IMR-90 (cell line): Measurements from ENCODE around the gene BCO2. TPM values are rescaled to one million over a fixed set of nuclear protein-coding genes. Genes with fewer than 3 reads are reported as not detected.

Source experiments
- ATAC-seq: fragments of 200-7000 bp; cut with Tn5 transposase; 2 replicates; pipeline ENCODE4 v1.9.1; 2020; ENCODE audit warnings: low read depth, mild to moderate bottlenecking, moderate library complexity
- BruUV-seq: library from RNA; stranded (reverse); fragments of 400-500 nt; replicated peaks from 2 replicates; lab custom pipeline; 2021; lab: Mats Ljungman, UMichigan
- CTCF ChIA-PET: fragments of 300-600 bp; formaldehyde crosslinking; extraction: SDS; loops from one replicate; lab custom pipeline; 2021; ENCODE audit warnings: antibody characterized with exemption; lab: Yijun Ruan, JAX
- POLR2A ChIA-PET: fragments of 300-600 bp; sonication (Branson Sonifier 250); formaldehyde crosslinking; loops from one replicate; lab custom pipeline; 2022; ENCODE audit warnings: antibody characterized with exemption; ENCODE audit not compliant: unreplicated experiment; lab: Charles Lee
- DNase-seq: peaks from one replicate; pipeline ENCODE4 v3.0.0; 2013
- H2AFZ ChIP-seq: replicated peaks from 2 replicates; pipeline ENCODE3; 2013; ENCODE audit warnings: low read length, mild to moderate bottlenecking; ENCODE audit not compliant: poor library complexity
- H2AK5ac ChIP-seq: 2 replicates; pipeline ENCODE4 v1.6.1; 2013; ENCODE audit warnings: low read depth, low read length, inconsistent platforms
- H2AK9ac ChIP-seq: replicated peaks from 2 replicates; pipeline ENCODE3; 2013; ENCODE audit warnings: mild to moderate bottlenecking, low read depth, low read length, moderate library complexity; ENCODE audit not compliant: poor library complexity
- H2BK120ac ChIP-seq: 2 replicates; pipeline ENCODE4 v1.6.1; 2013; ENCODE audit warnings: low read depth, low read length, inconsistent platforms
- H2BK15ac ChIP-seq: 3 replicates; pipeline ENCODE4 v1.6.1; 2013; ENCODE audit warnings: low read depth, low read length, inconsistent platforms
- H2BK20ac ChIP-seq: 2 replicates; pipeline ENCODE4 v1.6.1; 2013; ENCODE audit warnings: low read depth, mild to moderate bottlenecking, inconsistent platforms, low read length, moderate library complexity
- H2BK5ac ChIP-seq: 2 replicates; pipeline ENCODE4 v1.6.1; 2013; ENCODE audit warnings: mild to moderate bottlenecking, low read depth, low read length, inconsistent platforms; ENCODE audit not compliant: poor library complexity, severe bottlenecking
- H3K14ac ChIP-seq: replicated peaks from 2 replicates; pipeline ENCODE4 v1.6.1; 2013; ENCODE audit warnings: low read depth, low read length, inconsistent platforms
- H3K18ac ChIP-seq: 2 replicates; pipeline ENCODE4 v1.6.1; 2013; ENCODE audit warnings: low read depth, low read length, control low read depth
- H3K23ac ChIP-seq: 2 replicates; pipeline ENCODE4 v1.6.1; 2013; ENCODE audit warnings: low read depth, low read length, inconsistent platforms
- H3K27ac ChIP-seq: 2 replicates; pipeline ENCODE4 v1.5.1; 2013; ENCODE audit warnings: mild to moderate bottlenecking, control low read depth, low read length; ENCODE audit not compliant: insufficient read depth
- H3K27me3 ChIP-seq: 2 replicates; pipeline ENCODE4 v1.6.1; 2013; ENCODE audit warnings: low read length; ENCODE audit not compliant: control insufficient read depth, insufficient read depth
- H3K36me3 ChIP-seq: 2 replicates; pipeline ENCODE4 v1.6.1; 2013; ENCODE audit warnings: low read length, mixed read lengths; ENCODE audit not compliant: control insufficient read depth, insufficient read depth
- H3K4ac ChIP-seq: 2 replicates; pipeline ENCODE4 v1.6.1; 2013; ENCODE audit warnings: low read depth, low read length, inconsistent platforms
- H3K4me1 ChIP-seq: 2 replicates; pipeline ENCODE4 v1.6.1; 2013; ENCODE audit warnings: low read length, mixed read lengths; ENCODE audit not compliant: control insufficient read depth, insufficient read depth
- H3K4me2 ChIP-seq: 2 replicates; pipeline ENCODE4 v1.6.1; 2013; ENCODE audit warnings: low read depth, mild to moderate bottlenecking, control low read depth, low read length, moderate library complexity
- H3K4me3 ChIP-seq: 2 replicates; pipeline ENCODE4 v1.5.1; 2013; ENCODE audit warnings: low read depth, mild to moderate bottlenecking, control low read depth, low read length, moderate library complexity; ENCODE audit not compliant: insufficient read depth
- H3K56ac ChIP-seq: 2 replicates; pipeline ENCODE4 v1.6.1; 2013; ENCODE audit warnings: low read length, inconsistent platforms; ENCODE audit not compliant: insufficient read depth; ENCODE audit errors: extremely low read depth
- H3K79me1 ChIP-seq, 2 experiments: 2 replicates each; pipeline ENCODE4 v1.6.1; 2013; ENCODE audit warnings: low read length in 2 of 2, inconsistent platforms in 1 of 2, low read depth in 1 of 2
- H3K9ac ChIP-seq: 2 replicates; pipeline ENCODE4 v1.6.1; 2013; ENCODE audit warnings: low read depth, low read length, control low read depth
- H3K9me1 ChIP-seq: 2 replicates; pipeline ENCODE4 v1.6.1; 2013; ENCODE audit warnings: low read length, inconsistent platforms; ENCODE audit not compliant: insufficient read depth
- H3K9me3 ChIP-seq: 2 replicates; pipeline ENCODE4 v1.6.1; 2013; ENCODE audit warnings: low read length; ENCODE audit not compliant: control insufficient read depth, insufficient read depth
- H4K20me1 ChIP-seq: 2 replicates; pipeline ENCODE4 v1.6.1; 2013; ENCODE audit warnings: low read length, inconsistent platforms; ENCODE audit not compliant: insufficient read depth
- H4K5ac ChIP-seq: 2 replicates; pipeline ENCODE4 v1.6.1; 2013; ENCODE audit warnings: mild to moderate bottlenecking, low read depth, low read length, control low read depth
- H4K8ac ChIP-seq, 2 experiments: 2 replicates each; pipeline ENCODE4 v1.6.1; 2013; ENCODE audit warnings: low read depth in 2 of 2, low read length in 2 of 2, control low read depth in 1 of 2, inconsistent platforms in 1 of 2
- H4K91ac ChIP-seq: 2 replicates; pipeline ENCODE4 v1.6.1; 2013; ENCODE audit warnings: low read depth, low read length, inconsistent platforms; ENCODE audit not compliant: insufficient read depth
- BHLHE40 ChIP-seq: fragments of 150-350 bp; IDR thresholded peaks from 2 replicates; pipeline ENCODE4 v1.6.1; 2016; ENCODE audit warnings: mild to moderate bottlenecking, low read depth, low read length
- CEBPB ChIP-seq: IDR thresholded peaks from 2 replicates; pipeline ENCODE4 v1.6.1; 2012; ENCODE audit warnings: low read depth, low read length, improper control_type of control experiment
- CHD1 ChIP-seq: IDR thresholded peaks from 2 replicates; pipeline ENCODE4 v1.6.1; 2012; ENCODE audit warnings: low read depth, low read length, improper control_type of control experiment
- CTCF ChIP-seq: conservative IDR thresholded peaks from 2 replicates; pipeline ENCODE4 v1.5.1; 2012; ENCODE audit warnings: mild to moderate bottlenecking, low read depth, low read length, improper control_type of control experiment
- ELK1 ChIP-seq: fragments of 150-350 bp; IDR thresholded peaks from 2 replicates; pipeline ENCODE4 v1.6.1; 2016; ENCODE audit warnings: low read depth, mild to moderate bottlenecking, low read length, moderate library complexity, borderline replicate concordance
- POLR2A ChIP-seq: IDR thresholded peaks from 2 replicates; pipeline ENCODE4 v1.6.1; 2012; ENCODE audit warnings: mild to moderate bottlenecking, low read depth, low read length
- RCOR1 ChIP-seq: IDR thresholded peaks from 2 replicates; pipeline ENCODE4 v1.6.1; 2012; ENCODE audit warnings: mild to moderate bottlenecking, low read length, improper control_type of control experiment; ENCODE audit not compliant: insufficient replicate concordance
- RFX5 ChIP-seq: IDR thresholded peaks from 2 replicates; pipeline ENCODE4 v1.8.0; 2012; ENCODE audit warnings: low read depth, mild to moderate bottlenecking, low read length, moderate library complexity
- USF2 ChIP-seq: fragments of 150-350 bp; IDR thresholded peaks from 2 replicates; pipeline ENCODE4 v1.6.1; 2017; ENCODE audit warnings: mild to moderate bottlenecking, antibody characterized with exemption, low read length, low read depth
- WGBS, 2 experiments: methylation state at CpG; one replicate each; pipeline versions ENCODE4 v1.1.5 to v1.1.7; 2013; ENCODE audit warnings: missing lambda C conversion rate in 2 of 2; ENCODE audit not compliant: insufficient read length in 1 of 2; ENCODE audit errors: extremely low coverage in 2 of 2; 5-methylcytosine and 5-hydroxymethylcytosine counted together
- dilution Hi-C: fragments of 300-500 bp; cut with HindIII; formaldehyde crosslinking; loops from one replicate; pipeline ENCODE4 v1.14.3; 2018; ENCODE audit warnings: low sequenced_read_pairs; ENCODE audit not compliant: unreplicated experiment
- in situ Hi-C: fragments of 300-500 bp; cut with MboI; formaldehyde crosslinking; loops from 3 replicates; pipeline ENCODE4 v1.14.3; 2019; ENCODE audit warnings: low sequenced_read_pairs, inconsistent platforms, mixed read lengths
- intact Hi-C: fragments of 100-400 bp; cut with micrococcal nuclease; formaldehyde crosslinking; loops from 2 replicates; pipeline ENCODE4 v1.10.0; 2022
- polyA plus RNA-seq, 3 experiments: library from polyadenylated mRNA; depleted of rRNA; stranded (reverse); fragments of >200 nt; gene quantifications; 2 replicates each; pipeline ENCODE4 v1.2.3, GENCODE V29; 2012; ENCODE audit warnings: low replicate concordance in 1 of 3
- total RNA-seq: library from RNA; depleted of rRNA; stranded (reverse); fragments of >200 nt; gene quantifications from 2 replicates; pipeline ENCODE4 v1.2.3, GENCODE V29; 2012

Gene BCO2
- total and polyA plus RNA-seq, 2 of the 4 experiments (the other 2 are of a cell fraction) = 0.18 to 0.68 TPM

- no peaks in the 10 kb centered on the region for H3K9me3 ChIP-seq
- no peaks in the 10 kb centered on the region for H3K27me3 ChIP-seq
- H2BK5ac ChIP-seq = no peak overlapping the region
- 0 out of 2 replicates have a peak, but pooled peaks cover 6% of the 10 kb centered on the region for H3K9me1 ChIP-seq
- no peak overlapping the region for H2AK5ac ChIP-seq
- no peaks in the 10 kb centered on the region for H4K20me1 ChIP-seq
- peak overlapping the region; percentile 63 for H2BK120ac ChIP-seq
- no TSS peak for BruUV-seq
- ATAC-seq = peak; percentile 22
- no peak overlapping the region for H2AK9ac ChIP-seq
- no peak overlapping the region for H3K4me2 ChIP-seq
- H4K5ac ChIP-seq = no peak overlapping the region; the same call in 1 of the 2 replicates
- POLR2A ChIA-PET = no interaction called here
- H3K4ac ChIP-seq = no peak overlapping the region
- CTCF ChIA-PET = no interaction called here
- H3K4me1 ChIP-seq = peaks cover 12% of the 10 kb centered on the region
- peak overlapping the region; percentile 54; the same call in 1 of the 2 replicates for H4K91ac ChIP-seq
- no peaks in the 10 kb centered on the region for H3K36me3 ChIP-seq
- dilution Hi-C loops (no loop called here), in situ Hi-C loops (no loop called here), intact Hi-C loops (loop anchor here (2.0 kb wide), 1 partner anchor 40 kb away; the partner anchor contains the start of gene PTS)
- TF ChIP-seq ELK1 (no peak), POLR2A (no peak), RFX5 (no peak), CEBPB (peak; percentile 50; the same call in 1 of the 2 replicates), USF2 (no peak), CHD1 (no peak), RCOR1 (no peak), CTCF (no peak), BHLHE40 (no peak)
- no peak overlapping the region for H3K23ac ChIP-seq
- H3K56ac ChIP-seq = no peak overlapping the region
- no peak overlapping the region for H3K14ac ChIP-seq
- H3K27ac ChIP-seq = no peak overlapping the region
- H3K9ac ChIP-seq = no peak overlapping the region
- H3K18ac ChIP-seq = no peak overlapping the region
- no peak for DNase-seq
- H2BK15ac ChIP-seq = no peak overlapping the region
- H4K8ac ChIP-seq = peak overlapping the region in 1 of 2 experiments; percentile 71; a peak in 1 of 4 replicates
- H3K4me3 ChIP-seq = no peak overlapping the region
- H2BK20ac ChIP-seq = peak overlapping the region; percentile 64; the same call in 1 of the 2 replicates
- WGBS, 2 experiments = 10% methylated on average over 3 of the region's 5 CpGs; no CpG with 5 or more reads in 1 of the 2 experiments
- H3K79me1 ChIP-seq = no peaks in the 10 kb centered on the region
- no peak overlapping the region for H2AFZ ChIP-seq
Observed at GRCh38 chr11:112267188-112267591, 91.9 kb downstream of the BCO2 start.
